K562 (cell line): ENCODE data around the gene ZNF598. TPM values are rescaled to one million over a fixed set of nuclear protein-coding genes. Genes with fewer than 3 reads are reported as not detected.

Source experiments
- GABPA ChIP-seq: fragments of 200-800 bp; sonication (Bioruptor generic); conservative IDR thresholded peaks from 2 replicates; pipeline ENCODE4 v1.6.1; 2016; ENCODE audit warnings: low read depth, missing genetic modification characterization, missing compliant biosample characterization
- GTF2A2 ChIP-seq: IDR thresholded peaks from 2 replicates; pipeline ENCODE4 v1.6.1; 2016; ENCODE audit warnings: mild to moderate bottlenecking, missing genetic modification characterization, missing compliant biosample characterization
- HDGF ChIP-seq: fragments of 450-650 bp; IDR thresholded peaks from 2 replicates; pipeline ENCODE4 v1.6.1; 2016
- MYC ChIP-seq, 2 experiments: fragments of 250-450 bp in 1 of 2; sonication (Bioruptor Pico) in 1 of 2; IDR thresholded peaks; 2 replicates each; pipeline versions ENCODE4 v1.5.1 to v1.6.1; 2012 to 2021; ENCODE audit warnings: low read depth in 2 of 2, borderline replicate concordance in 1 of 2, improper control_type of control experiment in 1 of 2, low read length in 1 of 2, mild to moderate bottlenecking in 1 of 2, moderate library complexity in 1 of 2
- NCOA2 ChIP-seq, 2 experiments: fragments of 450-650 bp; IDR thresholded peaks; 2 replicates each; pipeline ENCODE4 v1.6.1; 2018; ENCODE audit warnings: mild to moderate bottlenecking in 2 of 2, moderate library complexity in 1 of 2; ENCODE audit not compliant: partially characterized antibody in 2 of 2
- NFE2L1 ChIP-seq: fragments of 450-650 bp; IDR thresholded peaks from 2 replicates; pipeline ENCODE4 v1.6.1; 2016; ENCODE audit warnings: missing genetic modification characterization, low read depth, mild to moderate bottlenecking, missing compliant biosample characterization, moderate library complexity, borderline replicate concordance
- NONO ChIP-seq, 2 experiments: fragments of 200-400 bp in 1 of 2; fragments of 450-650 bp in 1 of 2; formaldehyde crosslinking in 1 of 2; IDR thresholded peaks; 2 replicates each; pipeline ENCODE4 v1.6.1; 2017; ENCODE audit warnings: low read depth in 2 of 2, mild to moderate bottlenecking in 2 of 2, moderate library complexity in 2 of 2, low read length in 1 of 2
- ZNF165 ChIP-seq: fragments of 250-450 bp; sonication (Bioruptor Pico); IDR thresholded peaks from 2 replicates; pipeline ENCODE4 v1.4.0; 2020; ENCODE audit warnings: borderline replicate concordance
- ZNF586 ChIP-seq: fragments of 450-650 bp; formaldehyde crosslinking; conservative IDR thresholded peaks from 2 replicates; pipeline ENCODE4 v1.4.0; 2020; ENCODE audit warnings: mild to moderate bottlenecking, moderate library complexity
- ZNF589 ChIP-seq: fragments of 200-800 bp; sonication (Bioruptor generic); IDR thresholded peaks from 2 replicates; pipeline ENCODE4 v1.6.1; 2016; ENCODE audit warnings: low read depth, missing genetic modification characterization, missing compliant biosample characterization
- polyA plus RNA-seq, 8 experiments: library from polyadenylated mRNA; depleted of rRNA in 4 of 8; stranded (reverse) in 5 of 8; unstranded in 3 of 8; fragments of >200 nt; fragmentation: Nextera tagmentation in 2 of 8; fragmentation: Illumina TruSeq in 1 of 8; extraction: Ambion mirVana in 2 of 8; extraction: Trizol in 1 of 8; gene quantifications; 2 replicates each; pipeline versions ENCODE4 v1.2.1 to v1.2.3, GENCODE V29; 2011 to 2014; ENCODE audit warnings: inconsistent platforms in 1 of 8, missing spikeins in 1 of 8
- total RNA-seq, 7 experiments: library from RNA; depleted of rRNA in 6 of 7; stranded (reverse); fragments of >200 nt in 6 of 7; fragmentation: Illumina TruSeq in 2 of 7; extraction: Trizol in 2 of 7; gene quantifications; 2 replicates each; pipeline versions ENCODE4 v1.2.1 to v1.2.3, GENCODE V29; 2011 to 2021; ENCODE audit warnings: low replicate concordance in 1 of 7
- TF ChIP-seq, protein P1 (sequence below): fragments of 250-450 bp; sonication (Bioruptor Pico); IDR thresholded peaks from 2 replicates; pipeline ENCODE4 v1.5.1; 2021; ENCODE audit warnings: mild to moderate bottlenecking
- TF ChIP-seq, protein P2 (sequence below), 2 experiments: fragments of 450-650 bp in 1 of 2; sonication (generic) in 1 of 2; formaldehyde crosslinking; conservative IDR thresholded peaks; 2 replicates each; pipeline versions ENCODE4 v1.4.0 to v1.8.1; 2020 to 2022; ENCODE audit warnings: mild to moderate bottlenecking in 1 of 2, missing genetic modification reagents in 1 of 2
- TF ChIP-seq, protein P3 (sequence below): sonication (generic); formaldehyde crosslinking; IDR thresholded peaks from 2 replicates; pipeline ENCODE4 v1.8.0; 2022; ENCODE audit warnings: missing genetic modification reagents, mild to moderate bottlenecking, borderline replicate concordance
- TF ChIP-seq, protein P4 (sequence below): fragments of 250-450 bp; sonication (Bioruptor Pico); IDR thresholded peaks from 2 replicates; pipeline ENCODE4 v1.9.0; 2021; ENCODE audit warnings: mild to moderate bottlenecking

The ZNF598 gene
- total and polyA plus RNA-seq, 9 of the 15 experiments (the other 6 are each of a cell fraction or from before 2014, with no cell fraction given): 0.11 to 115 (median 29.6) TPM

DNA sequence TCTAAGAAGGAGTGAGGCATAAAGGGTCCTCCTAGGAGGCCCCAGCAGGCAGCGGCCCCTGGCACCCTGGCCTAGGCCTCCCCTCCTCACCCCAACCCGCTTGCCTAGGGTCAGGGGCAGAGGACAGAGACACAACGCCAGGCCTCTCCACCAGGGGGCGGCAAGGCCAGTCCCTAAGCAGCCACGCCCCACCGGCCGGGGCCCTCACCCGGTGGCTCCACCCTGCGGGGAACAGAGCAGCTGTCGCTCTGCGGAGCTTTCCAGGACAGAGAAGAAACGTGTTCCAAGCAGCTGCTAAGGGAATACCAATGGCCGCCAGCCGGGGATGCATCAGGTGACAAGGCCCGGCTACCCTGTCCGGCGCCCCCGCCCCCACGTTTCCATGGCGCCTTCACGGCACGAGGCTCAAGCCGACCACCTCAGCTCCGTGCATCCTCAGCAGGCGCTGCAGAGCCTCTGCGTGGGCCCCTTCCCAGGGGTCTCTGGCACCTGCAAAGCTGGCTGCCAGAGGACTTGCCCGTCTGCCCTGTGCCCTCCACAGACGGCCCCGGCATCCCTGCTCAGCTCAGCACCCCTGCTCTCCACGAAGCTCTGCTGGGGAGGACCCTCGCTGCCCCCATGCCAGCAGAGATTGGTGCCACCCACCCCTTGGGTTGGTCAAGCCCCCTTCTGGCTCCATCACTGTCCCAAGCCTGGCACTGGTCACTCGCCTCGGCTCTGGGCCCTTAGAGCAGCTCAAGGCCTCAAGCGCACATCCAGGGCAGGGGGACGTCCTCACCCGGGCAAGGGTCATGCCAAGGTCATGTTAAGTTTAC lies 5.6 kb downstream of the ZNF598 start (continued):
- TF ChIP-seq ZNF589 (CRISPR knock-in tag) (no peak), ZNF165 (CRISPR knock-in tag) (no peak), NONO (IDR thresholded peaks at IDR 0.05; ENCODE audit: low read depth in 2 of 2, low read length in 1 of 2) (peak in 1 of 2 experiments; percentile 65; a peak in 1 of 4 replicates), HDGF (0 out of 2 replicates have a peak, but pooled peaks have one; percentile 4), GABPA (tag) (no peak), NCOA2 (IDR thresholded peaks at IDR 0.05; ENCODE audit: partially characterized antibody in 2 of 2) (no peak), MYC (IDR thresholded peaks at IDR 0.05; ENCODE audit: low read depth, low read length) (peak; percentile 95), MYC (CRISPR knock-in tag; IDR thresholded peaks at IDR 0.05; ENCODE audit: borderline replicate concordance, low read depth) (no peak), NFE2L1 (tag) (no peak), ZNF586 (CRISPR knock-in tag) (no peak), GTF2A2 (tag) (no peak)
- TF ChIP-seq, protein P1, sequence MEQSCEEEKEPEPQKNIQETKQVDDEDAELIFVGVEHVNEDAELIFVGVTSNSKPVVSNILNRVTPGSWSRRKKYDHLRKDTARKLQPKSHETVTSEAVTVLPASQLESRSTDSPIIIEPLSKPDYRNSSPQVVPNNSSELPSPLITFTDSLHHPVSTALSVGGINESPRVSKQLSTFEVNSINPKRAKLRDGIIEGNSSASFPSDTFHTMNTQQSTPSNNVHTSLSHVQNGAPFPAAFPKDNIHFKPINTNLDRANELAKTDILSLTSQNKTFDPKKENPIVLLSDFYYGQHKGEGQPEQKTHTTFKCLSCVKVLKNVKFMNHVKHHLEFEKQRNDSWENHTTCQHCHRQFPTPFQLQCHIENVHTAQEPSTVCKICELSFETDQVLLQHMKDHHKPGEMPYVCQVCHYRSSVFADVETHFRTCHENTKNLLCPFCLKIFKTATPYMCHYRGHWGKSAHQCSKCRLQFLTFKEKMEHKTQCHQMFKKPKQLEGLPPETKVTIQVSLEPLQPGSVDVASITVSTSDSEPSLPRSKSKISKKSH (CRISPR knock-in tag): no peak
- TF ChIP-seq, protein P2, sequence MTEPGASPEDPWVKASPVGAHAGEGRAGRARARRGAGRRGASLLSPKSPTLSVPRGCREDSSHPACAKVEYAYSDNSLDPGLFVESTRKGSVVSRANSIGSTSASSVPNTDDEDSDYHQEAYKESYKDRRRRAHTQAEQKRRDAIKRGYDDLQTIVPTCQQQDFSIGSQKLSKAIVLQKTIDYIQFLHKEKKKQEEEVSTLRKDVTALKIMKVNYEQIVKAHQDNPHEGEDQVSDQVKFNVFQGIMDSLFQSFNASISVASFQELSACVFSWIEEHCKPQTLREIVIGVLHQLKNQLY (CRISPR knock-in tag; conservative IDR thresholded peaks at IDR 0.05): no peak
- TF ChIP-seq, protein P3, sequence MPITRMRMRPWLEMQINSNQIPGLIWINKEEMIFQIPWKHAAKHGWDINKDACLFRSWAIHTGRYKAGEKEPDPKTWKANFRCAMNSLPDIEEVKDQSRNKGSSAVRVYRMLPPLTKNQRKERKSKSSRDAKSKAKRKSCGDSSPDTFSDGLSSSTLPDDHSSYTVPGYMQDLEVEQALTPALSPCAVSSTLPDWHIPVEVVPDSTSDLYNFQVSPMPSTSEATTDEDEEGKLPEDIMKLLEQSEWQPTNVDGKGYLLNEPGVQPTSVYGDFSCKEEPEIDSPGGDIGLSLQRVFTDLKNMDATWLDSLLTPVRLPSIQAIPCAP (CRISPR knock-in tag): no peak
- TF ChIP-seq, protein P4, sequence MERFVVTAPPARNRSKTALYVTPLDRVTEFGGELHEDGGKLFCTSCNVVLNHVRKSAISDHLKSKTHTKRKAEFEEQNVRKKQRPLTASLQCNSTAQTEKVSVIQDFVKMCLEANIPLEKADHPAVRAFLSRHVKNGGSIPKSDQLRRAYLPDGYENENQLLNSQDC (CRISPR knock-in tag): no peak
